Activated CD4-positive, alpha-beta T cell treated with anti-CD3 and anti-CD28 coated beads for 4 hours (primary cell): ENCODE results near the gene MEDAG.

ENCODE experiments used
- DNase-seq, 2 donors: peaks; one replicate each; pipeline ENCODE4 v3.0.0-alpha.2; 2020

Gene MEDAG

DNA sequence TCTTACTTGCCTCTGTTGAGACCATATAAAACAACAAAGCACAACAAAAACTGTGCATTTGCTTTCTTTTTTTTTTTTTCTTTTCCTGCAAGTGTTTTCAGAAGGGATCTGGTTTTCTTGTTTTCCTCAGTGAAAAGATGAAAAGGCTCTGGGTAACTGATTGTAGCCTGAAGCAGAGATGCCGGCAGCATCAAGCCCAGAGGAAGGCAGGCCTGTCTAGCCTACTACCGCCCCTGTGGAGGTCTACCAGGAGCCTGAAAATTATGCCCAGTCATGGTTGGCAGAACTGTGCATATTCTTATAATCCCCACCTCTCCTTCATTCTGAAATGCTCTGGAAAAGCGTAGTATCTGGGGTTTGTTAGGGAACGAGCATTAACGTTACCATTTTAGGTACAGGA is 32.6 kb upstream of the MEDAG start:
- no peak for DNase-seq

DNA sequence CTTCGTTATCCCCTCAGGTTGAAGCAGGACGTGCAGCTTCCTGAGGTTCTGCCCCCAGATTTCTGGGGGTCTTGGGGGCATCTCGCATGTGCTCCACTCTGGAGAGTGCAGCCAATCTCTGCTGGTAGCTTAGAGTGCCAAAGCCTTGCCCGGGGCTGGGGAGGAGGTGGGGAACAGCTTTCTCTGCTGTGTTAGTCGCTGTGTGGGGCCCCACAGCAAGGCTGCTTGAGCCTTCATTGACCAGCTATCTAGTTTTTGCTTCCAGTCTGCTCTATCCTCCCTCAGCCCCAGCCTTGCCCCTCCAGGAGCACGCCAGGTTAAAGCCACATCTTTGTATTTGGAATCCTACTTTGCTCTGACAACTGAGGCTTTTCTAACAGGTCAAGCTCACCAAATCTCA is 32.0 kb upstream of the MEDAG start:
- no peak for DNase-seq

DNA sequence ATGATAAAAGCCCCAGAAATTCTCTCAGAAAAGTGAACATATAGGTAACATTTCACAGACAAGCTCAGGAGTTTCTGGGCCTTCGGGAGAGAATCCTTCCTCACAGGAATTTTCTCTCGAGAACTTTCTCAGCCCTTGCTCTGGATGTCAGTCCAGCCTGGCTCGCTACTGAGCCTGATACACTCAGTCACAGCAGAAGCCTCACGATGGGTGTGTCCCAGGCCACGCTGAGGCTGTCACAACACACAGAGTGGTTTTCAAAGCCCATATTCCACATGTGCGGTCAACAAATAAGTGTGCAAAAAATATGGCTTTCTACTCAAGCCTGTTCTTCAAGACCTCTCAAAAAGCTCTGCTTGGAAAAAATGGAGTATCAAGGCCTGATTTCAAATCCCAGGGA is 31.5 kb upstream of the MEDAG start:
- no peak for DNase-seq

DNA sequence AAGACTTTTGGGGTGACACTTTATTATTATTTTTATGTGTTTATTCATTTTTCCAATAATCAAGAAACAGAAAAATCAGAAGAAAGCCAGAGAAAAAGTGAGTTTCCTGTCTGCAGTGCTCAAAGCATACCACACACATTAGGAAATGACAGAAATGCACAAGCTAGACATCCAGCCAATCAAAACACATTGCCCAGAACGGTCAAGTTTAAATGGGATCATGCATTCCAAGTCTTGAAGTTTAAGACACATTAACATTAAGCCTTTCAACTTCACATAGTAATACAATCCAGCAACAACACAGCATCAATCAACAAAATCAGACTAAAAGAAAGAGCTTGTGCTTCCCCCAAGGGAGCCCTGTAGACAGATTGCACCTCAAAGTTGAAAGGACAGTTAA is 28.7 kb upstream of the MEDAG start:
- DNase-seq, result no peak

DNA sequence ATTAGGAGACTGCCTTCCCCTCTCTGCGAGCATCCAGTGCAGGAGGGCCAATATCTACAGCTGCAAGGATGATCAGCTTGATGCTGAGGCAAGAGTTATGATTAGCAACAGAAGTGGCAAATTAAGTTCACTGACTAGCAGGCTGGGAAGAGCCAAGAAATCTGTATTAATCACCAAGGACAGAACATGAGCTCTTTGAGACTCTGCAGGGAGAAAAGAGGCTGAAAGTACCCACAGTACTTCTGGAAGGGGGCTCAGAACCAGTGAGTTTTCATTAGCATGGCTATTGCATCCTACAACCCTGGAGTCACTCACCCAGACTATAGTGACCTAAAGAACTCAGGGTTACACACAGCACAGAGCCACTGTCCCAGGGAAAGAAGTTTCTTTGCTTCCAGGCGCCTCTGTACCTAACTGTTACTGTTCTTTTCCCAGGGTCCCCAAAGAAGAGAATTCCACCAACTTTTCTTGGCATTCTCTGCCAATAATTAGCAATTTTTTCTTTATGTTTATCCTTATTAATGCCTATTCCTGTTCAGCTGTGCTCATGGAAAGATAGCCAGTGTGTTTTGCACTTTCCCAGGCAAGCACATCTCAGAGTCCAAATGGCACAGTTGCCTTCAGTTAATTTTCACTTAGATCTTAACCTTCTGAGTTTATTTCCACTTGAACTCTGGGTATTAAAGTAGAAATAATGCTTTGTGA is 25.8 kb upstream of the MEDAG start:
- no peak for DNase-seq

DNA sequence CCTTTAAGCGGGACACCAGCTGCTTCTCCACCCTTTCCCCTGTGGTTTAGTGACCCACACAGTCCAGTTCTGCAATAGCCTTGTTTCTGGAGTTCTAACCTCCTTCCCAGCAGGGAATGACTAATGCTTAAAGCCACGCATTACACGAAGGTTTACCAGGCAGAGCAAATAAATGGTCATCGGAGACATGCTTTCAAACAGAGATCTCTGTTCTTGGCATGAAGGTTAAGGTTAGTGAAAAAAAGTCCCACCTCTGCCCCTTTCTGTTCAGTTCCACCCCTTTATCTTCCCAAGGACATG is 25.3 kb upstream of the MEDAG start:
- no peak for DNase-seq

DNA sequence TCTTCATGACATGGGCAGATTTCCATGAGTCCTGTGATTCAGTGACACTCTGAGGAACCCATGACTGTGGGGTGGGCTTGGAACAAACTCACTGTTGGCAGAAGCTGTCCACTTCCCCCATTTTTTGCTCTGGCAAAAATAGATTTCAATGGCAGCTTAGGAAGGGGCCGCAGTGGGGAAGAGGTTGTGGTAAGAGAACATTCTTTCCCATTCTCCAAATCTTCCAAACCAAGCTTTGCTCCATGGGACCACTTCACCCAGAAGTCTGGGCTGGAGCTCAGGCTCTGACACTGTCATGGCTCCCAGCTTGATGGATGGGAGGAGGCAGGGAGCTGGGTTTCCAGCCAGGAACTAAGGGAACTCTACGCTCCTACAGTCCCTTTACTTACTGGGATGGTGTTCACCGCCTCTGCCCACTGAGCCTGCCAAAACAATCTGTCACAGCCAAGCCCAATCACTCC is 24.9 kb upstream of the MEDAG start:
- no peak for DNase-seq

DNA sequence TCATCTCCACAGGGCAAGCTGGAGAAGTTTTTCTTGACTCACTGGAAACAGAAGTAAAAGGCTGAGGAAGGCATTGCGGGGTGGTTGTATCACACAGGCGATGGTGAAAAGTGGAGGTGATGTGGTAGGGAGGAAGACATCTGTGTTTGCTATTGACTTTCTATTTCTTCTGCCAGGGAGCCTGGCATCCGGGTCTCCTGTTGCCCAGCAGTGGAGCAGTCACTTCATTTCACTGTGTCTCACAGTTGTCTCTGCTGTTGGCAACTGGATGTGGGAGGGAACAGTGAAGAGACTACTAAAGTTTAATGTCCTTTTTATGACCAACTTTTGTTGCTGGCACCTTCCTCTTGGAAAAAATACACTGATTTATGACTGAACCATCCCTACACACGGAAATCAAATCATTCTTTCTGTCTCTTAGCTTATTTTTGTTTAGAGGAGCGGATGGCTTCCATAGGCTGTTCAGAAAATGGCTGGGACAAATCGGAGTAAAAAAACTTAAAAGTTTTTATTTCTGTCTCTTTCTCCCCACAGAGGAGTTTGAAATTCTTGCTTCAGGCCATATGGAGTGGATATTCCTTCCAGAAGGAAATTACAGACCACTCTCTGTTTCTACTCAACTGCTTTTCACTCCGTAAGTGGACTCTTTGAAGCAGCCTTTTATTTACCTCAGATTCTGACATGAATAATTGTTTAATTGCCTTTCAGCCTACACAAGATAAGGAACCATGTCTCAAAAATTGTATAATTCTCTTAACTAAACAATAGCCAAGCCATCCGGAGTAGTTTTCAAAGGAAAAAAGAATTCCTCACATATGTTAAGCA is 23.8 kb upstream of the MEDAG start:
- no peak for DNase-seq

DNA sequence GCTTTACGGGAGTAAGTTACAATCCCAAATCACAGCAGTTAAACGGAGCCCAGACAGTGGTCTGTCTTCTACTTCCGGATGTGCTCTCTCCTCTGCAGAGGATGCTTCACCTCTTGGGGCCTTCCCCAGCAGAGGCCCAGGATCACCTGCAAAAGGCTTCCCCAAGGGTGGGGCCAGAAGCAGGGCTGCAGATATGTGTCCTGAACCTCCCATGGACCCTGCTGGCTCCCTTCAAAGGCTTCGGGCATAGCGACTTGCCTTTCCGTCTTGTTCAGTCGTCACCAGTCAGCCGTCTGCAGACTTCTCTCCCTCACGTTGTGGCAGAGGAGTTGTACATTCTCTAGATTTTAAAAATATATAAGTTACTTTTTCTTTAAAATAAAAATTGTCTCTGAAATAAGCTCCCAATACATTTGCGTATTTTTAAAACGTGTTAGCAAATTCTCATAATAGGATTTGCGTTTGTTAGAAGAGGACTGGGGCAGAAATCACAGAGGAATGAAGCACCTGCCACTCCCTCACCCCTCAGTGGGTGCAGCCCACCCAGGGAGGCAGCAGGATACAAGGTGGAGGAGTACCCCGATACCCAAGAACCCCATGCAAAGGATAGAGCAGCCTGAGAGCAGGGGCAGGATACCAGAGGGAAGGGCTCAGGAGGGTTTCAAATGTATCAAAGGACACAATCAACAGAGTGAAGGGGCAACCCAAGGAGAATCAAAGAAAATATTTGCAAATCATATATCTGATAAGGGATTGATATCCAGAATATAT is 22.9 kb upstream of the MEDAG start:
- no peak for DNase-seq

DNA sequence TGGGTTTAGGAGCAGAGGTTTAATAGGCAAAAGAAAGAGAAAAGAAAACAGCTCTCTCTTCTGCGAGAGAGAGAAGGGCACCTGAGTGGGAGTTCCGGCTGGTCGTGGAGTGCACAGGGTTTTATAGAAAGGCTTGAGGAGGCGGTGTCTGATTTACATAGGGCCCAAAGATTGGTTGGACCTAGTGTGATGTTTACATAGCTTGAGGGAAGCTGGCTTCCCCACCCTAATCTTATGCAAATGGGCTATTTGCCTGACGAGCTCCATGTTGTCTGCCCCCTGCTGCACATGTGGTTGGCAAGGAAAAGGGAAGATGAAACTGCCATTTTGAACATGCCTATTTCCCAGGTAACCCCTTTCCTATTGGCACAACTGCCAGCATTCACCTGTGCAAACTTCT is 21.5 kb upstream of the MEDAG start:
- no peak for DNase-seq

DNA sequence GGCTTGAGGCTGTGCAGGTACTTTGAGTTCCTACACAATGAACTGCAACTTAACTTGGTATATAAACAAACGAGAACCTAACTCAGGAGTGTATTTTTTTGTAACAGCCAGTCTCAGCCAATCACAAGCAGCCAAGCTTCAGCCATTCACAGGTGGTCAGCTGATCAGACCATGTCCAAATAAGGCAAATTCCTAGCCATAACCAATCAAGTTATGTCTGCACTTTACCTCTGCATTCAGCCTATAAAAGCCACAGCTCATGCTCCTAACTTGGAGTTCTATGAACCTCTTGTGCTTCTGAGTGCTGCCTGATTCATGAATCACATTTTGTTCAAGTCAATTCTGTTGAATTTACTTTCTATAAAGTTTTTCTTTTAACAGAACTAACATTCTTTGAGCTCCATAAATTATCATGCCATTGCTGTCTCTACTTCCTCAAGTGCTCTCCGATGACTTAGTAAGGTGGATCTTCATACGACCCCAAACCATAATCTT is 16.8 kb upstream of the MEDAG start:
- no peak for DNase-seq

DNA sequence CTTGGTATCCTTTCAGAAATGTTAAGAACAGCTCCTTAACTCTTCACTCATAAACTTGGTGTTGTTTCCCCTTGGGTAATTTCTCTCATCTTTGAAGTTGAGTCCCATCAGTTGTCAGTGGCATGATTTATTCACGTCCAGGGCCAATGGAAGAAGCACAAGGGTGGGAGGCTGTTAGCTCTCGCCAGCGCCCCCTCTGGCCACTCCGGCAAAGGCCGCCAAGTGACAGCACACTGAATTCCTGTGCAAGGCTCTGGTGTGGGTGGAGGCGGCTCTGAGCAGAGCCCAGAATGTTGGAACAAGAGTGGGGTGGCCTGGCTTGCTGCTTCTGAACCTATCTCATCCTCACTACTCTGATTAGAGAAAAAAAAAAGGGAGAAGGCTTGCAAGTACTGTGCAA is 13.1 kb upstream of the MEDAG start:
- no peak for DNase-seq

DNA sequence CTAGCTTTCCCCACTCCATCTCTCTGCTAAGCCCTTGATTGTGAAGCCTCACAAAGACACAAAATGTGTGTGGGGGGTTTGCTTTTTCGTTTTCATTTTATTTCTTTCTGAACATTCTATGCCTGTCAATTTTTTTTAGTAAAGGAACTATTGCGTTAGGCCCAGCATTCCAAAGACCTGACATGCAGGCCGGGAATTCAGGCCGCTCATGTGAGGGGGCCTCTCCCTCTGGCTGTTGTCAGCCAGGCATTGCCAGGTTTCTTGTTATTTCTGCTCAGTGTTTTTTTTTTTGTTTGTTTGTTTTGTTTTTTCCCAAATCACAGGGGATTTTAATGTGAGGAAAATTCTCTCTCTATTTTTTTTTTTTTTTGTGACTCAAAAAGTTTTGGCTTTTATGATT is 10.3 kb upstream of the MEDAG start:
- DNase-seq, result no peak

DNA sequence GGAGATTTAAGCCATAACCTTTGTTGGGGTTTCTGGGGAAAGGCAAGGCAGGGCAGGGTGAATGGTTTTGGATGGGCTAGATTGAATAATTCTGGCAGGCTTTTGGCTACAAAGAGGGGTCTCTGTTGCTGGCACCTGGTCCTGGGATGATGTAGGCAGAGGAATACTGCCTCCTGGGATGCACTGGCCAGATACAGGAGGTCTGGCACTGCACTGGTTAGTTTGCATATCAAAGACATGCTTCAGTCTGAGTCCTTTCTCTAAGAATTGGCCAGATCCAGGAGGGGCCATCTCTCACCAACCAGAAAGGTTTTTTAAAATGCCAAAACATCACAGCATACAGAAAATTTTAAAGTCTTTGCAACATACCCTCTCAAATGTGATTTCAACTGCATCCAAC is 8.0 kb upstream of the MEDAG start:
- DNase-seq, result no peak

DNA sequence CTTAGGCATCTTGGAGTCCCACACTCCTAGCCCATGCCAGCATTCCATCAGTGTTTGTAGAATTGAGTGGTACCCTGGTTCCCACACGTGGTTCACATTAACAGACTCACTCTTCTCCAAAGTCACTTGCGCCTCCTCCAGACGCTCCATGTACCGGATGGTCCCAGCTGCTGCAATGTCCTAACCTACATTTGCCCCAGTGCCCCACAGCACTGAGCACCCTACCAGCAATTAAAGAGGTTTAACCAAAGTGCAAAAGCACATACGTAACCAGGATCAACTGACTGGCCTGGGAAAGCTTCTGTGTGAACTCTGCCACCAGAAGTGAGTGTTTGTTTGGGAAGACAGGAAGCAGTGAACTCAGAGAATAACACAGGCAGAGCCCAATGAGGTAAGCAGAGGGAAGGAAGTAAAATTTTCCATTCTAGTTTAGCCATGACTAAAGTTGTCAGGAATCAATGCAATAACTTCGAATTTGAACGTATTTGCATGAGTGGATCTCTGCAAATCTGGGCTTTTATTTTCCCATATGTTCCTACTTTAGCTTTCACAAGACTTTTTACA is 7.3 kb upstream of the MEDAG start:
- DNase-seq, result no peak

DNA sequence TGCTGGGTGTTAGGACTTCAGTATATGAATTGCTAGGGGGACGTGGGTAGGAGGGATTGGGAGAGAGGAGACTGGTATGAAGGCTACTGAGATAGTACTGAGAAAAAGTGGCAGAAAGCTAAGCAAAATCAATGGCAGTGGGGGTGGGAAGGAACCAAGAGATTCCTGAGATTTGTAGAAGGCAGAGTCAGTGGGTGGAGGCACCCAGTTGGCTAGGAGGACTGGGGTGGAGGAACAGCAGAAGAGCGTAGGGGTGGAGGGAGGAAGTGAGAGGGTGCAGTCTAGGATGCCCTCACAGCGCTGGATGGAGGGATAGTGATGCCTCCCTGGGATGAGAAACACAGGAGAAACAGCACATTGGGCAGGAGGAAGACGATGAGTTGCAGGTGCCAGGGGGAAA is 5.6 kb upstream of the MEDAG start:
- no peak for DNase-seq

DNA sequence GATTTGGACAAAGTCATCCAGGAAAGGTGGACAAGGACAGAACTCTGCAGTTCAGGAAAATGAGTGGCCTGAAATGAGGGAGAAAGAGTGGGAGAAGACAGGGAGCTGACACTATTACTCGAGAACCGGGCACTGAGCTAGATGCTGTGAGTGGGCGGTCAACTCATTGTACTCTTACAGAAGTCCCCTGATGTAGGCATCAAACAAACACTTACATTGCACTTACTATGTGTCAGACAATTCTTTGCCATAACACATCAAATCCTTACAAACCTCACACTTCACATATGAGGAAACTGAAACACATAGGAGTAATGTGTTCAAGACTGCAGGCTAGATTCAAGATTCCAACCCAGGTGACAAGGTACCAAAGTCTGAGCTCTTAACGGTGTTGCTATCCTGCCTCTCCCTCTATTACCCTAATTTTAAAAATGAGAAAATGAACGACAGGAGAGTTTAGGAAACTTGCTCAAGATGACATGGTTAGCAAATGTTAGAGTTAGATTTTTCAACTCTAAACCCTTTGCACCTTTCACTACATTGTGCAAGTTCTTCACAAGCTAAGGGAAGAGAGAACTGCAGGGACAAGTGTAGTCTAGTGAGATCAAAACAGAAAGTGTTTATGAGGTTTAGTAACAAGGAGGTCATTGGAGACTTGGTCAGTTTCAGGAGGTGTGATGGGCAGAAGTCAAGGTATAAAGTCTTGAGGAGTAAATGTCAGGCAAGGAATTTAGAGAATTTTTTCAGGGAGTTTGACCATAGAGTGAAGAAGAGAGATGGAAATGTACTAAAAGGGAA is 4.9 kb upstream of the MEDAG start:
- no peak for DNase-seq

DNA sequence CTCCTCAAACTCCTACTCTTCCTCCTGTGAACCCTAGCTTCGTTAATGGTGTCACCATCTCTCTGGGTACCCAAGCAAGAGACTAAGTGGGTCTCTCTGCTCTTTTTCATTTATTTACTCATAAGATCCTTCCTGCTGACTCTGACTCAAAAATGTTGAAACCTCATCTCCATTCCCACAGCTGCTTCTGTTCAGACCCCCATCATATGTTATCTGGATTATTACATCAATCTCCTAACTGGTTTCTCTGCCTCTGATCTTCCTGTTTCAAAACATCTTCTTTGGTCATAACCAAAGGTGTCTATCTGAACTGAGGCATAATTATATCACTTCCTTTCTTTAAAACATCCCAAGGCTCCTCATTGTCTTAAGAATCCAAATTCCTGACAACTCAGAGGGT is 2.0 kb upstream of the MEDAG start:
- DNase-seq, result no peak

DNA sequence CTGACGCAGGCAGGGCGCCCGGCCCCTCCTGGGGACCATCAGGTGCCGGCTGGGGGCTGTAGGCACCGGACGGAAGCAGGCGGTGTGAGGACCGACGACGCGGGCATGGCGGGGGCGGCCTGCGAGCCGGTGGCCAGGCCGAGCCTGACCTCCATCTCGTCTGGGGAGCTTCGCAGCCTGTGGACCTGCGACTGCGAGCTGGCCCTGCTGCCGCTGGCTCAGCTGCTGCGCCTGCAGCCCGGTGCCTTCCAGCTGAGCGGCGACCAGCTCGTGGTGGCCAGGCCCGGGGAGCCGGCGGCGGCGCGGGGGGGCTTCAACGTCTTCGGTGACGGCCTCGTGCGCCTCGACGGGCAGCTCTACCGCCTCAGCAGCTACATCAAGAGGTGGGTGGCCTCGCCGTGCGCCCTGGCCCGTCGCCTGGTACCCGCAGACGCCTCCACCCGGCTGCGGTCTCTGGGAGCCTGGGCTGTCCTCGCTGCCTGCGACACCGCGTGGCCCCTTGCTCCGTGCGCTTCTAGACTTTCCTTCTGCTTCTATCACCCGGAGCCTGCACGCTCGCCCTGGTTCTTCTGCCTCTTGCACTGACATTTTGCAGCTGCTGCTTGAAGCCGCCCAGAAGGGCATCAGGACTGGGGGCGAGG is 460 bp downstream of the MEDAG start:
- DNase-seq, result no peak

DNA sequence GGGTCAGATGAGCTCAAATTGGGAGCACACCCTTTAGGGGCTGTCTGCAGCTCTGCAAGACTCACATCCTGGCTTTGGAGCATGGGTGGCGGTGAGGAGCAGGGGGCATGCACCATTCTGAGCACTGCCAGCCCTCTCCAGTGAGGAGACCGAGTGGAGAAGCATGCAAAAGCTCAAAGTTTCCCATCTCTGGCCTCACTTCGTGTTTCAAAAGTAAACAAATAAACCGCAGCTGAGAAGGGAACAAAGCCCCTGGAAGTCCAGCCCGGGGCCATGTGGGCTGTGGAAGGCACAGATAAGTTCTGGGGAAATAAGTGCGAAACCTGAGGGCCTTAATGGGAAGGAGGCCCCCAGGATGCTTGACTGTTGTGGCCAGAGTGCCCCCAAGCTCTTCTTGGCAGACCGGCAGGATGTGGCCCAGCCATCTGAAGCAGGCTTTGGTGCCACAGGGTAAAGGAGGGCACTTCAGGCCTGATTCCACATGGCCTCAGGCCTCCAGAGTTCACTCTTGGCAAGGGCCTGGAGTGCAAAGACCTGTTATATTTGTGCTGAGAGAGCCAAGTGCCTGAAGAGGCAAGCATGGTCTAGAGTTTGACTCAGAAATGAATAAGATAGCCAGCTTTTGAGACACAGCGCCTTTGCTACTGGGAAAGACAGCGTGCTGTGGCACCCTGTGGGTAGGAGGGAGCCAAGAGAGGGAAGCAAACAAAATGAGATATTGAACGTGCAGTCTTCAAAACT is 1.2 kb downstream of the MEDAG start:
- DNase-seq, result no peak

DNA sequence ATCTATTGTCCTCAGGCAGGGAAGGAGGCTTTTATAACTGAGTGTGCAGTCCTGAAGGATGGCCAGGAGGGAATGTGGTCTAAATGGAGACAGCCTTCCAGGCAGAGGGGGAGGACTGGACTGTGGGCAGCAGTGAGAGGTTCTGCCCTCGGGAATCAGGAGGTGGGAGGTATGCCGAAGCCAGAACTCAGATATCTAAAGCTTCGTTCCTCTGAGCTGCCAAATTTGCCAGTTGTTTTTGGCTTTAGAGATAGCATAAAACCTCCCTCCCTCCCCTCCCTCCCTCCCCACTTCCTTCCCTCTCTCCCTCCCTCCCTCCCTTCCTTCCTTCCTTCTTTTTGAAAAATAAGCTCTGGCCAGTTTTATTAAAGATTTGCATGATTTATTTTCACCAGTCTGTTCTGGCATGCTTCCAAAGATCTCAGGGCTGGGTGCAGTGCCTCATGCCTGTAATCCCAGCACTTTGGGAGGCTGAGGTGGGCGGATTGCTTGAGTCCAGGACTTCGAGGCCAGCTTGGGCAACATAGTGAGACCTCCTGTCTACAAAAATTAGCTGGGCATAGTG is 2.4 kb downstream of the MEDAG start:
- DNase-seq, result no peak
